Ovary (tissue), 3 donors: ENCODE results near the gene SVOP.

Experiments used
- EP300 ChIP-seq: sonication (generic); formaldehyde crosslinking; IDR thresholded peaks from one replicate; pipeline ENCODE4 v1.6.1; 2017; ENCODE audit warnings: antibody characterized with exemption
- TF ChIP-seq, protein P1 (sequence below), 3 donors: fragments of 450-650 bp in 2 of 3; fragments of 200-600 bp in 1 of 3; IDR thresholded peaks; one replicate each; pipeline versions ENCODE4 v1.5.1 to v1.8.0; 2016 to 2022; ENCODE audit warnings: antibody characterized with exemption in 3 of 3, mild to moderate bottlenecking in 1 of 3
- donor health status: DM: no; HTN: no; CAD: no.

DNA sequence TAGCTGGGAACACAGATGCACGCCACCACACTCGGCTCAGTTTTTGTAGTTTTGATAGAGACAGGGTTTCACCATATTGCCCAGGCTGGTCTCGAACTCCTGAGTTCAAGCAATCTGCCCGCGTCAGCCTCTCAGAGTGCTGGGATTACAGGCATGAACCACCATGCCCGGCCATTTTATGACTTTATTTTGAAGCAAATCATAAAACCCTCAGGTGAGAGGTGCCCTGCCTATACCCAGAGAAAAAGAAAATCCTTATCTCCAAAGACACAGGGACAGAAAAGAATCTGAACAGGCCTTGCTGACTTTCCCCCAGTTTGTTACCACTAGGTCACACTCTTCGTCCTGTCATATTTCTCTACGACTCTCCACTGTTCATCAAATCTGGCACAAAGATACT is 92.2 kb downstream of the SVOP start:
- TF ChIP-seq, protein P1, sequence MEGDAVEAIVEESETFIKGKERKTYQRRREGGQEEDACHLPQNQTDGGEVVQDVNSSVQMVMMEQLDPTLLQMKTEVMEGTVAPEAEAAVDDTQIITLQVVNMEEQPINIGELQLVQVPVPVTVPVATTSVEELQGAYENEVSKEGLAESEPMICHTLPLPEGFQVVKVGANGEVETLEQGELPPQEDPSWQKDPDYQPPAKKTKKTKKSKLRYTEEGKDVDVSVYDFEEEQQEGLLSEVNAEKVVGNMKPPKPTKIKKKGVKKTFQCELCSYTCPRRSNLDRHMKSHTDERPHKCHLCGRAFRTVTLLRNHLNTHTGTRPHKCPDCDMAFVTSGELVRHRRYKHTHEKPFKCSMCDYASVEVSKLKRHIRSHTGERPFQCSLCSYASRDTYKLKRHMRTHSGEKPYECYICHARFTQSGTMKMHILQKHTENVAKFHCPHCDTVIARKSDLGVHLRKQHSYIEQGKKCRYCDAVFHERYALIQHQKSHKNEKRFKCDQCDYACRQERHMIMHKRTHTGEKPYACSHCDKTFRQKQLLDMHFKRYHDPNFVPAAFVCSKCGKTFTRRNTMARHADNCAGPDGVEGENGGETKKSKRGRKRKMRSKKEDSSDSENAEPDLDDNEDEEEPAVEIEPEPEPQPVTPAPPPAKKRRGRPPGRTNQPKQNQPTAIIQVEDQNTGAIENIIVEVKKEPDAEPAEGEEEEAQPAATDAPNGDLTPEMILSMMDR (IDR thresholded peaks at IDR 0.05) = no peak
- TF ChIP-seq EP300 = no peak
